Breast epithelium (tissue), 3 donors: ENCODE measurements around the gene EEPD1.

Source experiments
- CTCF ChIP-seq, 3 donors: fragments of 450-650 bp; IDR thresholded peaks; one replicate each; pipeline ENCODE4 v1.5.1; 2016 to 2017; ENCODE audit warnings: antibody characterized with exemption in 3 of 3, mild to moderate bottlenecking in 3 of 3, moderate library complexity in 3 of 3
- POLR2A ChIP-seq: fragments of 450-650 bp; IDR thresholded peaks from one replicate; pipeline ENCODE4 v1.6.1; 2016; ENCODE audit warnings: antibody characterized with exemption, mild to moderate bottlenecking, moderate library complexity

- no peak for TF ChIP-seq CTCF (IDR thresholded peaks at IDR 0.05)
- no peak for TF ChIP-seq POLR2A
Observed at GRCh38 chr7:36152756-36153570, at the start of gene EEPD1.
